ENCODE data around the gene KDM5B.
A peak's percentile ranks its signal among the peaks of the same experiment; 100 is the strongest.

Gene KDM5B

DNA sequence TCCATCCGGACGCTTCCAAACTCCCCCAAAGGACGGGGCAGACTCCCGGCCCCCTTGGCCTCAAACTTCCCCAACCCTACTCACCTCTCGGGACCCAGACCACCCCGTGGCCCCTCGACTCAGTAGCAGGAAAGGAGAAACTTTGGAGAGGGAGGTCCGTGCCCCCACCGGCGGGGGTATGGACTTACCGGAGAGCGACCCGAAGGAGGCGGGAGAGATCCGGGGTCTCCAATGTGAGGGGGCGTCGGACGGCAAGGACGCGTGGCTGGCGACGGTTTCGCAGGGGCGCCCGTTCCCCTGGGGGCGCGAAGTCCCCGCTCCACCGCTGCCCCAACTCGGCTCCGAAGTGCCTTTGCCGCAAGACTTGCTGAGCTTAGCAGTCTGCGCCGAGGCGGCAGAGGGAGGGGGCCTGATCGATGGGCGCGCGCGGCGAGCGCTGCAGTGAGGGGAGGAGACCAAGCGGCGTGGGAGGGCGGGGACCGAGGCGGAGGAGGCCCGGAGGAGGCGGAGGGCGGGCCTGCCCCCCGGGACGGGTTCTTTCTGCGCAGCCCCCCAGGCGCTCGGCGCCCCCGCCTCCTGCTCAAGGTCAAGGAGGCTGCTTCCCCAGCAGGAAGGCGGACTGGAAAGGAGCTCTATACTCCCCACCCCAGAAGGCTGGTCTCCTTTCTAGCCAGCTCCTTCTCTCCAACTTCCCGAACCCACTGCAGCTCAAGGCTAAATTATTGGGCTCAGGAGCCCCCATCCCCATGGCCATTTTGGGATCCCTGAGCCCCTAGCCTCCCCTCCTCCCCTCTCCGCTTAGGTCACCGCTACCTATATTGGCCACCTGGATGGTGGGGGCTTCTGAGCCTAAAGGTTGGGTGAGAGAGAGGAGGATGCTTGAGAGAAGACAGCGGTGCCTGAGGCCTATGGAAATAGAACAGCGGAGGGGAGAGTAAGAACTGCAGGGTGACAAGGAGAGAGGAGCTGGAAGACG is 97.9 kb downstream of the KDM5B start, which contains the start of gene SYT2:
TSS of gene SYT2 (minus strand) at position 385 of the 976 bp plus-strand sequence. CDS start 104,682 bp downstream, outside the sequence.
- no peak for DNase-seq

DNA sequence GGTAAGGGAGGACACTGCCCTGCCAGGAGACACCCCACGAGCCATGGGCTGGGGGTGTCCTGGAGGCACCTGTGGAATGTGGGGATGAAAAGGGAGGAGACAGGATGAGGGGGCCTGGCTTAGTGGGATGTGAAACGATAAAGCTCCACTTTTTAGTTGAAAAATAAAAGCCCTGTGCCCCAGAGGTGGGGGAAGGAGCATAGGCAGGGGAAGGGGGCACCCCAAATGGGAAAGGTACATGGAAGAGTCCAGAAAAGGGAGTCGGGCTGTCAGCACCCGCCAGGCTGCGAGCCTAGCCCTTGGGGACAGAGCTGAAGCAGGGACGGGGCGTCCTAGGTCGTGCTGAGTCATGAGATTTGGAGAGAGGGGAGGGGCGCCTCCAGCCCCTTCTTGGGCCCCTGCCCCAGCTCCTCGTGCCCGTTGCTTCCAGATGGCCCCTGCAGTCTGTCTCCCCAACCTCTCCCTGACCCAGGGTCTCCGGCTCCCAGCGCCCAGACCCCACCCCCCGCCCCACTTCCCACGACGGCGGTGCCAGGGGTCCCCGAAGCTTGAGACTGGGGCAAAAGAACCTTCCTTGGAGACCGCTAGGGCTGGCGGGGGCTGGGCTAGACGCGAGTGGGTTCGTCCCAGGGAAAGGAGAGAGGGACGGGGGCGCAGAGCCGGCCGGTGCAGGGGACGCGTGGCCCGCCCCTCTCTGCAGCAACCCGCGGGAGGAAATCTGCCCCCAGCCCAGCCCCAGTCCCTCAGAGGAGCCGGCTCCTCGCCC is 98.8 kb downstream of the KDM5B start:
- DNase-seq: no peak

DNA sequence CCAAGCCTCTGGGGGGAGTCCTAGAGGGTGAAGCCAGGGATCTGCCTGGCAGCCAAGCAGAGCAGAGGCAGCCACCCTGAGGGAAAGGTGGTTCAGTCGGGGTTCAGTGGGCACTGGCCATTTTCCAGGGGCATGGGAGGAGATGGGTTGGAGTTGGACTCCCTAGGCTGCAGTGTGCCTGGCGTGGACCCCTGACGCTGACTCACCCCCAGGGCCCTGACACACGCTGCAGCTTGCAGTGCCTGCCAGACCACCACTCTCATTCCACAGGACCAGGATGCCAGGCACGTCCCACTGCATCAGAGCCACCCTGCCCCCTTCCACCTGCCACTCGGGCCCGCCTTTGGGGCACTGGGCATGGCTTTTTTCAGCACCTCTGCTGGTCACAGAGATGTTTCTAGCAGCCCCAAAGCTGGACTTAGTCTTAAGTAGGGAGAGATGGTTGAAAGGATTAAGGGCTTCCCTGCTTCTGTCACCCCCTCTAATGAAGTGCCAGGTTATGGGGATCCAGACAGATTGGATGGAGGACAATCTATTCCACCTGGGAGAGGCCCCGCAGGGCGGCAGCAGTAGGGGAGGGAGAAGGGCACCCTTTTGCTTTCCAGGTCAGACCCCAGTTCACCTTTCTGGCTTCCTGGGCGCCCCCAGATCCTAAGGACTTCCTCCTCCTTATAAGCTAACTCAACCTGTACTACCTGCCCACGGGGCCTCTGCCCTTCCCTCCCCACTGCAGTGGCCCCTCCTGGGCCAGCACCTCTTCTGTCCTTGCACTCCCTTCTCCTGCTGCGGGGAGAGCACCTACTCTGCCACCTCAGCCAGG is 99.6 kb downstream of the KDM5B start:
- DNase-seq: no peak

DNA sequence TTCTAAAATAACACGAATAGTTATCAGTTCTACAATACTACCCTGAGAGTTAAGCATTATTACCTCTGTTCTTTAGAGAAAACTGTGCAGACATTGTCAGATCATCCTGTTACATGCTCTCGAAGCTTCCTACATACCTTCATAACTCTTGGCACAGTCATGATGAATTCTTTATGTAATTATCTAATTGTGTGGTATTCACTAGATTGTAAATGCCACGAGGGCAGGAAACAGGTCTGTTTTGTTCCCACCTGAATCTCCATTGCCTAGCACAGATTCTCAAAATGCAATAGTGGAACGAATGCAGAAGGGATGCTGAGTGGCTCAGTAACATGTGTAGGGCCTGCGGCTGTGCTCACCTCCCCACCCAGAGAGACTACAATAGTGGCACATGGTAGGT is 101.4 kb downstream of the KDM5B start:
- no peak for DNase-seq

DNA sequence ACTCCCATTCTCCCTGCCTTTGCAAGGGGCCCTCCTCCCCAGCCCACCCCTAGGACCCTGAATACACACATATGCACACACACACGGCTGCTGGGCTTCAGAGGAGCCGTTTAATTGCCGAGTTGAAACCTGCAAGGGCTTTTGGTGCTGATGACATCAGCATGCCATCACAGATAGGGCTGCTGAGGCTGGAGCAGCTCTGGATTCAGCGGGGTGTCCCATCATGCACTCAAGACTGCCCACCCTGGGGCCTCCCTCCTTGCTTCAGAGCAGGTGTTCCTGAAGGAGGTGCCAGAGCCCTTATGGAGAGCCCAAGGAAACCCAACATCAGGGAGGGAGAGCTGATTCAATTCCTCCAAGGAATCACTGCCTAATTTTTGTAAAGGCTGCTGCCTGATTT is 103.6 kb downstream of the KDM5B start:
- DNase-seq: no peak

DNA sequence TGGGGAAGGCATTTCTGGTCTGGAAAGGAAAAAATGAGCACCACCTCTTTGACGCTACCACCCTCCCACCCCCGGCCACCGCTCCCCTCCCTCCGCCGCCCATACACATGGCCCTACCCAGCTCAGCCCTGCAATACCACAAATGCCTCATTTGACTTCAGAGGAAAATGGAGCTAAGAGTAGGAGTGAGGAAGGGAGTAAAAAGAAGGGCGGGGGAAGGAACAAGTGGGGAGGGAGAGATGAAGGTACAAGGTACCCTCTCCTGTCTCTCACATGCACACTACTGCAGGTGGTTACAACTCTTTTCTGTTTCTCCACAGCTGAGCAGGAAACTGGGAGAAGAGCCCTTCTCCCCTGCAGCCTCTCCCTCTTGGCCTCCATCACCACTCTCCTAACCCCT is 105.0 kb downstream of the KDM5B start:
- no peak for DNase-seq

DNA sequence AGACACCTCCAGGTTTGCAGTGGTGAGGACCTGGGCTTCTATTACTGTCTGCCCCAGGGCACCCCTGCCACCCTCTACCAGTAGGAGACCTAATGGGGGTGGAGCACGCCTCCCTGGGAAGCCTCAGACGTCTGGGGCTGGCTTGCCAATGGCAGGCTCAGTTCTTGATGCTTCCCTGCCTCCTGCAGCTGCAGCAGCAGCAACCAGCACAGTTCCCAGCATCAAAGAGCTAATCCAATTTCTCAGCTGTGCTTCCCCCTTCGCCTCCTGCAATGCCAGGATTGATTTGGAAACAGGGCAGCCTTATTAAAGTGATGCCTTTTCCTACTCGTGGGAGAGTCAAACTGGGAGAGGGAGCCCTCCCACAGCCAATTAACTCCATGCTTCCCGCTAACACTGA is 106.1 kb downstream of the KDM5B start:
- no peak for DNase-seq

DNA sequence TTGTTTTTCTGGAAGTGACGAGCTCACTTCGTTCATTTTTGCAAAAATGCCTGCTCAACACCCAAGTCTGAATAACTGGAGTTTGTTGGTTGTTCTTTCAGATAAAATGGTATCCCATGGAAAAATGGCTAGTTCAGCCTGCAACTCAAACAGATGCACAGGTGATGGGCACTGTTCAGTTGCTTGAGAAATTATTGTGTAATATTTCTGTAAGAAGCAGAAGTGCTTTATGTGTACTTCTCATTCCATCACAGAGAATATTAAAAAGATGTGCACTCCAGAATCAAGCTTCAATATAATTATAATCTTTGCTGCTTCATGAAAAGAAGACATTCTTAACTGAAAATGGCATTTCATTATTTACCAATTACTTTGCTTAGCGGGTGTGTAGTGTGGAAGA is 107.0 kb downstream of the KDM5B start:
- no peak for DNase-seq

DNA sequence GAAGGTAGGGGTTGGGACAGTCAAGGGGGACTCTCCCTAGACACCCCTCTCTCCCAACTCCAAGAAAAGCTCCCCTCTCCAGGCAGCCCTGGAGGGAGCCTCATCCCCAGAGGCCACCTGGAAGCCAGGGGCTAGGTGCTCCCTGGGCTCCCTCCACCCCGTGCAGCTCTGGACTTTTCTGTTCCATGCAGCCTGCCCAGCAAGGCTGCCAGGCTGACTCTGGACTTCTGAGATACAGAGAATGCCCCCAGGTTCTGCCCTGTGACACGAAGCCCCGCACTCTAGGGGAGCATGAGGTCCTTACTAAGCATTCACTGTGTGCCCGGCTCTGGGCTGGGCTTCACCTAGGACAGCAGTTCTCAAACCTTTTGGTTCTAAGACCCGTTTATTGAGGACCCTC is 108.2 kb downstream of the KDM5B start:
- DNase-seq: no peak

DNA sequence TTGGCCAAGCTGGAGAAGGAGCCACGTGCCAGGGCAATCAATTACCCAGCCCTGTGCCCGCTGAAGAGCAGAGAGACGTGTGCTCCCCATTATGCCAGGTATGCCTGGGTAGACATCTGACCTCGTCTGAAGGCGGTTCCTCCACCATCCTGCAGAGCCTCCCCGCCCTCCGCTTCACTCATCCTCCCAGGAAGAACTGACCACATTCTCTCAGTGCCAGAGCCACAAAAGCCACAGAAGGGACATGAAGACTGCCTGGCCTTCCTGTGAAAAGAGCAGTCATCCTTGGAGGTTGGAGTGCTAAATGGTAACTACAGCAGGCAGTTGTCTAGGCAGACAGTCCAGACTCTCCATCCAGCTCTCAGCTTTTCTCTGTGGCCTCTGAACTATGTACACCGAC is 109.9 kb downstream of the KDM5B start:
- no peak for DNase-seq

DNA sequence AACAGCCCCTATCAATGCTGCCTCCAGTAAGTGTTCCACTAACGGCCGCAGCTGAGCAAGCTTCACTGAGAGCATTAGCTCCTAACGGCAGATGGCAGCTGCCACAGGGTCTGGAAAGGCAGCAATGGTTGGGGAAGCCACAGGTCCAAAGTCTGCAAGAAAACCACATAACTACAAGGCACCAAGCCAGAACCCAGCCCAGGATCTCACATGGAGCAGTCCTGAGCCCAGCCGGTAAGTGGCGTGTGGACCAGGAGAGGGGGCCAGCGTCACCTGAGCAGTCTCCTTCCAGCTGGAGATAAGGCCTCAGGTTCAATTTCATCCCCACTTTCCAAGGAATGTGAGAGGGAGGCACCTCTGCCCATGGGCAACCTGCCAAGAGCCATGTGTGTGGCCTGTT is 111.2 kb downstream of the KDM5B start:
- DNase-seq: no peak

DNA sequence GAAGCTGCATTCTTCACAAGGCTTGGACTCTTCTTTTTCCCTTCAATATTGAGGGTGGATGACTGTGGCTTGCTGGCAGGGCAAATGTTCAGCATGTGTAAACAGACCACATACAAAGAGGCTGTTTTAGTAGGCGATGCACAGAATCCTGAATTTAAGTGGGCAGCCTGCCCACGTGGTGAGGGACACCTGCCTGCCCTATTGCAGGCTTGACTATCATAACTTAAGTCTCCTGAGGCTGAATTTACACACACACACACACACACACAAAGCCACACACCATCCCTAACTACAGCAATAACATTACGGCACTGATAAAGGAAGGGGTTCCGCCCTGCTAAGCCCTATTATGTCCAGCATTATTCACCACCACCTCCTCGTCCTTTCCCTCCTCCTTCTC is 113.9 kb downstream of the KDM5B start:
- DNase-seq: no peak

DNA sequence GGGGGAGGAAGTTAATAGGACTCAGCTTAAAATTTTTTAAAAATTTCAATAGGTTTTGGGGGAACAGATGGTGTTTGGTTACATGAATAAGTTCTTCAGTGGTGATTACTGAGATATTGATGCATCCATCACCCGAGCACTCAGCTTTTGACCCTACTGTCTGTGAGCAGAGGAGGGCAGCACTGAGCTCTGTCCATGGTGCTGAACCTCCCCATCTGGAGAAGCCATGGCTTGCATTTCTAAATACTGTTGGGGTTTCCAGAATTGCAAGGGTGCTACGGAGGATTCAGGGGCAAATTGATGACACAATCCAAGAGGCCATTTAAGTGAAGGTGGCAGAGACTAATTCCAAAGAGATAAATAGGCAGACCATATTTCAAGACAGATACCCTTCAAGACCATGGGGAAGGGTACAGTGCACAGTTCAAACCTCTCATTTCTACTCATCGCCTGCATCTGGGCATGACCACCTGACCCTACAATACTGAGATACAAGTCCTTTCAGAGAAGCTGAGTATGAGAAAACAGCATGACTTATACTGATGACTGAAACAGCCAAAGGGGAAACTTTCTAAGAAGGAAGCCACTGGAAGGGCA is 115.2 kb downstream of the KDM5B start:
- DNase-seq: peak; percentile 71

DNA sequence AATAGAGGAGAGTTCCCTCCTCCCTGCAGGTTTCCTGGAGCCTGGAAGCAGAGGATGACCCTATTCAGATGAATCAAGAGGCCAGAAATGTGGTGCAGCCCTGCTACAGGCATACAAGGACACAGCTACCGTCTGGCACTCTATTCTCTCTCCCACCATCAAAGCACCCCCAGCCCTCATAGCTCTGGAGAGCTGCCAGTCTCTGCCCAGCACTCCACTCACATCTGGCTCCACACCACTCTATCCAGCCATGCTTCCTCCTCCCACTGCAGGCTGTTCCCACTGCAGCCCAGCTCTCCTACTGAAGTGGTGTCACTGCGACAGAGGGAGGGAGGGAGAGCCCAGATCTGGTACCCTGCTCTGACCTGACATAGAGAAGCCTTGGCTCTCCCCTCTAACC is 116.4 kb downstream of the KDM5B start:
- no peak for DNase-seq

DNA sequence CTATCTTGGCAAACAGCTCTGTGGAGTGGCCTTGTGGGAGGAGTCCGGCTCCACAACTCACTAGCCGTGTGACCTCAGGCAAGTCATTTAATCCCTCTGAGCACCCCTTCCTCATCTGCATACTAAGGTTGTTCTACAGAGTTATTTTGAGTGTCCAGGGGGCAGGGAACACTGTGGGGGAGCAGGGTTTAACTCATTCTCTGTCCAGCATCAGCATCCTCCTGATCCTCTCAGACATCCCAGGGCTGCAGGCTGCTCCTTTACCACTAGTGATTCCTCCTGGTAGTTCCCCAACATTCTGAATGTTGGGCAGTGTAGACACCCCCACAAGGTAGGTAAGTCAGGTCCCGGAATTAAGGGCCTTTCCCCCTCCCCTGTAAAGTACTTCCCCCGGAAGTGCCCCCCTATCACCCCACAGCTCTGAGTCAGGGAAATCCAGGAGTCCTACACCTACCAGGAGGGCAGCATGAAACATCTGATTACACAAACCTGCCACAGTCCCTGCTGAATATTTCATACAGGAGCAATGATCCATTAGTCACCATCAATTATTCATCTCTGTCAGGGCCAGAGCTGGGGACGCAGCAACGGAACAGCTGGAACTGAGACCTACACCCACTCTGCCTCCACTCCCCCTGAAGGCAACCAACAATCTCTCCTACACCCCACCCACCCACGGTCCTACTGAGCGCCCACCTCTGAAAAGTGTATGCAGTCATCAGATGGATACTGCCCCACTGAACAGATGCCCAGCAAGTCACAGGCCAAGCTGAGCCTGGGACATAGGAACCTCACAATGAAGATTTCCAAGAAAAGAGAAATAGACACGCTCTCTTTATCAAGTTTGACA is 118.5 kb downstream of the KDM5B start:
- no peak for DNase-seq

DNA sequence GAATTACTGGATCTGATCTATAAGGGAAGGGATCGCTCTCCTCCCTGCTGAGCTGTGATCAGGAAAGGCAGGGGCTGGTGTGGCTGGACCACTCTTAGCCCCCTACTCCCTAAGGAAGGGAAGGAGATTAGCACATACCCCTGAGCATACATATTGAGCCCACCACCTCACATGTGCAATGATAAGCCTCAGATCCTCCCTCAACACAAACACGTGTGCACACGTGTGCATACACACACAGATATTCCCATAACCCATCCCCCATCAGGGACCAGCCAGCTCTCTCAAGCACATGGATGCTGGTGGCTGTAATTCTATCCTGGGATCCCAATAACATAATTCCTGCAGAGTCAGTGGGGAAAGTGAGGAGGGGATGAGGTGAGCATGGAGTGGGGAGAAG is 119.1 kb downstream of the KDM5B start:
- no peak for DNase-seq

DNA sequence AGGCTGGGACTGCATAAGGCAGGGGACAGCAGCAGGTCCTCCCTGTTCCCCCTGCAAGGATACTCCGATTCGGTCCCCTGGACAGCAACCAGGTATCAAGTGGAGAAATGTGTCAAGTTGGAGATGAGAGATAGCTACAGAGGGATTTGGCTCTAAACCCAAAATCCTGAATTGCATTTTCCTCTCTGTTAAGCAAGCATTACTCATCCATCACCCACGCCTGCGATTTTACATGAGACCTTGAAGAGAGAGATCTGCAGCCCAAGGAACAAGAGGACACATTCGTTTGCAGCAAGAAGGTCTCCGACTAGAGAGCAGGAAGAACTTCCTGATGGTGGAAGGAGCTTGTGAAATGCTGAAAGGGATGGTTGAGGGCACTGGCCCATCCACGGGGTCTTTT is 119.8 kb downstream of the KDM5B start:
- DNase-seq: no peak

DNA sequence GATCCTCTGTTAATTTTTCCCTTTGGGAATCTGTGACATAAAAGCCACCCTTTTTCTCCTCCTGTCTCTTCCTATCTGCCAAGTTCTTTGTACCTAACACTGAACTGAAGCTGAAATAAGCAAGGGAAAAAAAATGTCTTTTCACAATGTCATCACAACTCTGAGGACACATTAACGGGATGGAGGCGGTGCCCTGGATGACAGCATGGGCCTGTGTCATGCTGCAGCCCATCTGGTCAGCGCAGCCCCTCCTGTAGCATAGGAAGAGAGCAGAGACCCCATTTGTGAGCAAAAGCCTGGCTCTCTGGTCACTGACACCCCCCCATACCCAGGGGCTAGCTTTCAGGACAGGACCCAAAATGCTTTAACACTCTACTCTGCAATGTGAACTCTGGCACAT is 120.4 kb downstream of the KDM5B start:
- no peak for DNase-seq

DNA sequence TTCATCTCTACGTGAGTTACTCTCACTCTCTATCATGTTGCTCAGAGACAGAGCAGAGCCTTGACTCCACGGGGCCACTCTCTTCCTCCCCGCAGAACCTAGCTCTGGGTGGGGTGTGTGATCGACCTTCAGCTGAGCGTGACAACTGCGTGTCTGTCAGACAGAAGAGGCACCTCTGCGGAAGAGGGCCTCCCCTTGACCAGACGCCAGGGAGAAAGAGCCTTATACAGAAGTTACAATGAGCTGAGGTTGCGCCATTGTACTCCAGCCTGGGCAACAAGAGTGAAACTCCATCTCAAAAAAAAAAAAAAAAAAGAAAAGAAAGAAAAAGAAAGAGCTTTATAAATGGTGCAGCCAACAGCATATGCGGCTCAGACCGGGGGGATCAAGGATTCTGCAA is 120.9 kb downstream of the KDM5B start:
- DNase-seq: no peak

DNA sequence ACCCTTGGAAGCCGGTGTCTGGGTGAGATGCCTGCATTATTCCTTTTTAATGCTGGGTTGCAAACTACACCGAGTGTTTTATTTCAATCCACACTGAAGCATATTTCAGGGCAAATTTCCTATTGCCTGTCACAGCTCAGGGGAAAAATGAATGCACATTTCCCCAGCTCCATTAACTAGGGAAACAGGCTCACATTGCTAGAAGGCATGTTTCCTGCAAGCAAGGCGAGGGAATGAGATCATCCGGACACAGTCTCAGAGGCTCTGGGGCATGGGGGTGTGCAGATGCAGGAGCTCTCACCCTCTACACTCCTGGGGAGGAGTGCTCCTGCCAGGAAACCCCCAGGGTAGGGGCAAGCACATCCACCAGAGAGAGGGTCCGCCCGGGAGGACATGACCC is 122.6 kb downstream of the KDM5B start:
- no peak for DNase-seq

DNA sequence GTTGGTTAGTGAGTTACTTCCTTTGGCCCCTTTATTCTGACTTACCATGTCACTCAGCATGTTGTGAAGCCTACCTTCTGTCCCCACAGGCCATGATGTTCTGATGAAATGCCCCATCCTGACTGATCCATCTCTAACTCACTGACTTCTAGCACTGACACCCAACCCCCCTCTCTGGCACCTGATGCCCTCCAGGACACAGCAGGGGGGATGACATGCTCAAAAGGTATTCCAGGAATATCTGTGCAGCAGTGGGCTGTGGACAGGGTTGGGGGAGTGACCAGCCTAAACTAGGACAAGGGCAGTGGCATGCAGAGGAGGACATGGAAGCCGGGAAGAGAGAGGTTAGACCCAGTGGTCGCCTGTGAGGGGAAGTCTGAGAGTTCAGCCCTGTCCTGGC is 123.5 kb downstream of the KDM5B start:
- DNase-seq: no peak

DNA sequence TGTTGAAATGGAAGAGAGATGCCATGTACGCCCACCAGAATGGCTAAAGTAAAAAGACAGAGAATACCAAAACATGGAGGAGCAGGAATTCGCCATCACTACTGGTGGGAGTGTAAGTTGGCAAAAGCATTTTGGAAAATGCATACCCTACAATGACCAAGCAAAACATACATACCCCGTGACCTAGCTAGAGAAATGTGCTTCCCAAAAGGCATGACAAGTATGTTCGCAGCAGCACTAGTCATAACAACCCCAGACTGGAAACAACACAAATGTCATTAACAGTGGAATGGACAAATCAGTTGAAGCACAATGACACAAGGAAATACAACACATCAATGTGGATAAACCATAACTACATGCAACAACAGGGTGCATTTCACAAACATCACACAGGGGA is 125.2 kb downstream of the KDM5B start:
- no peak for DNase-seq

All from CD4-positive, alpha-beta T cell treated with Interleukin-17A for 4 hours (primary cell).